Right lobe of liver (tissue), 6 donors: ENCODE measurements around the gene FDPS. TPM values are rescaled to one million over a fixed set of nuclear protein-coding genes. Genes with fewer than 3 reads are reported as not detected.

Source experiments
- ATAC-seq, 4 donors: fragments of 200-7000 bp; cut with Tn5 transposase; one replicate each; pipeline ENCODE4 v1.9.1; 2020; ENCODE audit warnings: mild to moderate bottlenecking in 4 of 4, moderate library complexity in 4 of 4
- DNase-seq, 3 donors: peaks; one replicate each; pipeline ENCODE4 v3.0.0-alpha.2; 2020
- H3K27ac ChIP-seq, 3 donors: fragments of 200-600 bp; one replicate each; pipeline ENCODE4 v1.8.0; 2022
- H3K27me3 ChIP-seq, 2 donors: fragments of 200-600 bp; one replicate each; pipeline ENCODE4 v1.8.0; 2022
- H3K36me3 ChIP-seq, 4 donors: fragments of 200-600 bp; sonication (generic) in 1 of 4; one replicate each; pipeline versions ENCODE4 v1.5.1 to v1.8.0; 2017 to 2022; ENCODE audit warnings: control low read depth in 1 of 4
- H3K4me1 ChIP-seq, 4 donors: fragments of 200-600 bp; sonication (generic) in 1 of 4; one replicate each; pipeline versions ENCODE4 v1.5.1 to v1.8.0; 2017 to 2022; ENCODE audit warnings: control low read depth in 1 of 4
- H3K4me3 ChIP-seq, 3 donors: fragments of 200-600 bp; one replicate each; pipeline ENCODE4 v1.8.0; 2022
- H3K9me3 ChIP-seq, 4 donors: fragments of 200-600 bp; sonication (generic) in 1 of 4; one replicate each; pipeline versions ENCODE4 v1.5.1 to v1.8.0; 2017 to 2022; ENCODE audit warnings: control low read depth in 1 of 4
- POLR2A ChIP-seq: fragments of 450-650 bp; IDR thresholded peaks from one replicate; pipeline ENCODE4 v1.6.1; 2017; ENCODE audit warnings: antibody characterized with exemption, mild to moderate bottlenecking
- WGBS: methylation state at CpG from one replicate; pipeline ENCODE4 v1.1.6; 2018; ENCODE audit warnings: low coverage, low lambda C conversion rate; ENCODE audit not compliant: insufficient coverage; ENCODE audit errors: missing lambda C conversion rate; 5-methylcytosine and 5-hydroxymethylcytosine counted together
- intact Hi-C, 2 donors: fragments of 100-400 bp; cut with DNase I; formaldehyde crosslinking; loops; one replicate each; pipeline versions ENCODE4 v1.11.2 to v1.14.1; 2022
- microRNA counts: library from miRNA; unstranded; fragments of <30 nt; microRNA quantifications from one replicate; lab custom pipeline; 2016
- microRNA-seq, 2 donors: library from miRNA; unstranded; fragments of <30 nt; microRNA quantifications; one replicate each; pipeline ENCODE4, GENCODE V29; 2019 to 2020
- small RNA-seq, 2 experiments: library from RNA; depleted of rRNA; stranded (forward); fragments of <200 nt; gene quantifications; one replicate each; pipeline ENCODE3, GENCODE V24; 2016
- total RNA-seq, 6 experiments: library from RNA; depleted of rRNA in 2 of 6; stranded (reverse); fragments of >200 nt in 2 of 6; fragmentation: NEBNext Ultra II Directional in 3 of 6; extraction: Animal tissue kit (Norgen Biotek cat#: 25700) in 3 of 6; gene quantifications; one replicate each; pipeline versions ENCODE4 v1.1.0 to v1.2.4, GENCODE V29; 2016 to 2023
- TF ChIP-seq, protein P1 (sequence below), 4 donors: fragments of 200-600 bp in 3 of 4; fragments of 450-650 bp in 1 of 4; IDR thresholded peaks; one replicate each; pipeline versions ENCODE4 v1.5.1 to v1.8.0; 2016 to 2022; ENCODE audit warnings: antibody characterized with exemption in 4 of 4, mild to moderate bottlenecking in 2 of 4
- donor health status: DM: no; HTN: yes; CAD: no.
- donor health status: DM: no; HTN: no; CAD: no.
- donor health status: DM: no; HTN: no; CAD: no.
- donor health status: DM: no; HTN: yes; CAD: no.
- donor health status: DM: no; HTN: yes; CAD: no.

The FDPS gene
- total RNA-seq, 6 experiments from 2014 or later: 51.1 to 236 (median 171) TPM

DNA sequence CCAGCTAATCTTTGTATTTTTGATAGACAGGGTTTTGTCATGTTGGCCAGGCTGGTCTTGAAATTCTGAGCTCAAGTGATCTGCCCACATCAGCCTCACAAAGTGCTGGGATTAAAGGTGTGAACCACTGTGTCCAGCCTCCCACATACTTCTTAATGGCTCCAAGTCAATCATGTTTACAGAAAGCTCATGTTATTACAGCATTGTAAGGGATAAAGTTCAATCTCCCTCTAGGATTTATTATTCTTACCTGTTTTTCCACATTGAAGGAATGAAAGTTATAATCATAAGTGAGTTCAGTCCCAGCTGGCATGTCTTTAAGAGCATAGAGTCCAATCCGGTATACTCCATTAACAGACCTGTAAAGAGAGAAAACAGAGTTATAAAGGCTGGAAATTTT lies 51.4 kb downstream of the FDPS start:
- Histone ChIP-seq H3K9me3 (no peaks in the 10 kb centered on the region), H3K4me1 (no peaks in the 10 kb centered on the region), H3K27ac (no peak overlapping the region), H3K27me3 (no peaks in the 10 kb centered on the region), H3K4me3 (no peak overlapping the region), H3K36me3 (peaks cover 0 to 63% (median 19%) of the 10 kb centered on the region in 4 donors)
- DNase-seq (no peak), ATAC-seq (no peak)
- TF ChIP-seq, protein P1, sequence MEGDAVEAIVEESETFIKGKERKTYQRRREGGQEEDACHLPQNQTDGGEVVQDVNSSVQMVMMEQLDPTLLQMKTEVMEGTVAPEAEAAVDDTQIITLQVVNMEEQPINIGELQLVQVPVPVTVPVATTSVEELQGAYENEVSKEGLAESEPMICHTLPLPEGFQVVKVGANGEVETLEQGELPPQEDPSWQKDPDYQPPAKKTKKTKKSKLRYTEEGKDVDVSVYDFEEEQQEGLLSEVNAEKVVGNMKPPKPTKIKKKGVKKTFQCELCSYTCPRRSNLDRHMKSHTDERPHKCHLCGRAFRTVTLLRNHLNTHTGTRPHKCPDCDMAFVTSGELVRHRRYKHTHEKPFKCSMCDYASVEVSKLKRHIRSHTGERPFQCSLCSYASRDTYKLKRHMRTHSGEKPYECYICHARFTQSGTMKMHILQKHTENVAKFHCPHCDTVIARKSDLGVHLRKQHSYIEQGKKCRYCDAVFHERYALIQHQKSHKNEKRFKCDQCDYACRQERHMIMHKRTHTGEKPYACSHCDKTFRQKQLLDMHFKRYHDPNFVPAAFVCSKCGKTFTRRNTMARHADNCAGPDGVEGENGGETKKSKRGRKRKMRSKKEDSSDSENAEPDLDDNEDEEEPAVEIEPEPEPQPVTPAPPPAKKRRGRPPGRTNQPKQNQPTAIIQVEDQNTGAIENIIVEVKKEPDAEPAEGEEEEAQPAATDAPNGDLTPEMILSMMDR (IDR thresholded peaks at IDR 0.05): no peak
- TF ChIP-seq POLR2A: no peak
- intact Hi-C loops: no loop called here
- WGBS: 100% methylated on average over 1 of the region's 1 CpG

MicroRNA genes within 50 kb of the gene (microRNA counts, 767-probe panel; counts per million panel counts)
- microRNA hsa-miR-555 (lab: Ali Mortazavi, UCI): 237 counts per million

Small RNA genes within 50 kb of the gene (microRNA-seq; reads per million reads assigned to microRNA genes)
- 0 reads per million in 2 donors for gene MIR555

Small RNA genes within 50 kb of the gene (small RNA-seq; reads per million reads assigned to genes)
- 0 reads per million in 2 experiments for gene RNU6-106P

Other genes starting within 250 kb of the FDPS start
- 1 to 10 TPM; 2.3 to 6.4 (median 3.0) TPM for gene EFNA4, start 245.1 kb upstream of the FDPS start, total RNA-seq
- gene EFNA3, start 230.0 kb upstream of the FDPS start, total RNA-seq: 1 to 10 TPM in 4 of 6 experiments, under 1 TPM in 2; 0.26 to 4.0 (median 2.5) TPM
- gene EFNA1, start 181.0 kb upstream of the FDPS start, total RNA-seq: 100 to 1,000 TPM in 5 of 6 experiments, 10 to 100 TPM in 1; 87.5 to 419 (median 196) TPM
- 10 to 100 TPM; 16.2 to 28.1 (median 24.4) TPM for gene SLC50A1, start 173.0 kb upstream of the FDPS start, total RNA-seq
- 100 to 1,000 TPM in 1 of 6 experiments, 10 to 100 TPM in 5; 50.4 to 106 (median 60.4) TPM for gene DPM3, start 168.3 kb upstream of the FDPS start, total RNA-seq
- gene KRTCAP2, start 135.6 kb upstream of the FDPS start, total RNA-seq: 100 to 1,000 TPM in 3 of 6 experiments, 10 to 100 TPM in 3; 85.5 to 145 (median 99.9) TPM
- under 1 TPM in 2 of 6 experiments, not detected in 4; 0.09 to 0.15 TPM for gene TRIM46, start 135.0 kb upstream of the FDPS start, total RNA-seq
- 10 to 100 TPM in 3 of 6 experiments, 1 to 10 TPM in 3; 4.0 to 14.4 (median 10.5) TPM for gene THBS3, start 101.0 kb upstream of the FDPS start, total RNA-seq
- 10 to 100 TPM; 20.0 to 50.7 (median 23.9) TPM for gene MTX1, start 100.2 kb upstream of the FDPS start, total RNA-seq
- gene ENTREP3, start 53.4 kb upstream of the FDPS start, total RNA-seq: 10 to 100 TPM in 2 of 6 experiments, 1 to 10 TPM in 4; 7.2 to 13.0 (median 9.6) TPM
- gene SCAMP3, start 46.5 kb upstream of the FDPS start, total RNA-seq: 10 to 100 TPM; 27.9 to 63.4 (median 29.2) TPM
- gene CLK2, start 35.4 kb upstream of the FDPS start, total RNA-seq: 10 to 100 TPM; 10.4 to 29.2 (median 20.2) TPM
- gene HCN3, start 31.4 kb upstream of the FDPS start, total RNA-seq: 1 to 10 TPM in 4 of 6 experiments, under 1 TPM in 2; 0.56 to 1.6 (median 1.2) TPM
- gene PKLR, start 7.4 kb upstream of the FDPS start, total RNA-seq: 10 to 100 TPM; 27.0 to 95.3 (median 36.1) TPM
- 10 to 100 TPM in 1 of 6 experiments, 1 to 10 TPM in 5; 4.6 to 12.7 (median 7.6) TPM for gene RUSC1, start 12.0 kb downstream of the FDPS start, total RNA-seq